Measurements from ENCODE around the gene NKAPL. TPM values are rescaled to one million over a fixed set of nuclear protein-coding genes. Genes with fewer than 3 reads are reported as not detected.
A peak's percentile ranks its signal among the peaks of the same experiment; 100 is the strongest.

Gene NKAPL
- total RNA-seq, 1 experiment from 2014 or later: not detected

DNA sequence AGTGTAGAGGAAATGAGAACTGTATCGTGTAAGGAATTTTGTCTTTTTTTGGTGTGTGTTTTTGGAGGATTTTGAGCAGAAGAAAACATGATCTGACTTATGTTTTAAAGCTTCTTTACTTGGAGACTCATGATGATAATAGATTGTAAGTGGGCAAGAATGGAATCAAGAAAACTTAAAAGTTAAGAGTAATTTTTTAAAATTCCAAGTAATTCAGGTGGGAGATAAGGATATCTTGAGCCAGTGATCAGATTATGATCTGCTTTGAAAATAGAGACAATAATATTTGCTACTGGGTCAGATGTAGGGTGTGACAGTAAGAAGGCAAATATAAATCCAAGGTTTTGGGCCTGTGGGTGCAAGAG, 8.6 kb downstream of the NKAPL start (continued):
- TF ChIP-seq, protein P1, sequence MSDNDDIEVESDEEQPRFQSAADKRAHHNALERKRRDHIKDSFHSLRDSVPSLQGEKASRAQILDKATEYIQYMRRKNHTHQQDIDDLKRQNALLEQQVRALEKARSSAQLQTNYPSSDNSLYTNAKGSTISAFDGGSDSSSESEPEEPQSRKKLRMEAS (IDR thresholded peaks at IDR 0.05): no peak
- no peak for TF ChIP-seq RAD21 (IDR thresholded peaks at IDR 0.05; ENCODE audit: low read depth)

DNA sequence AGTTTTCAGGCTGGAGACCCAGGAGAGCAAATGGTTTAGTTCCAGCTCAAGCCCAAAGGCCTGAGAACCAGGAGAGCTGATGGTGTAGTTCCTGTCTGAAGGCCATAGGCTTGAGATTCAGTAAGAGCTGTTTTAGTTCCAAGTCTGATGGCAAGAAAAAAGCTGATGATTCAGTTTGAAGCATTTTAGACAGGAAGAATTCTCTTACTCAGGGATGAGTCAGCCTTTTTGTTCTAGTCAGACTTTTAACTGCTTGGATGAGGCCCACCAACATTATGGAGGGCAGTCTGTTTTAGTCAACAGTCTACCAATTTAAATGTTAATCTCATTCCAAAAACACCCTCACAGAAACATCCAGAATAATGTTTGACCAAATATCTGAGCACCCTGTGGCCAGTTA, 10.4 kb downstream of the NKAPL start:
- peak overlapping the region; percentile 58 for H3K4me2 ChIP-seq (ENCODE audit: low read length)
- intact Hi-C loops (cut with micrococcal nuclease): loop anchor here (5.0 kb wide), 1 partner anchor 68 kb away; the partner anchor contains the start of gene ZSCAN31
- TF ChIP-seq YY1 (IDR thresholded peaks at IDR 0.05; ENCODE audit: extremely low read depth, insufficient replicate concordance, low read depth, low read length) (no peak), EZH2phosphoT487 (IDR thresholded peaks at IDR 0.05; ENCODE audit: borderline replicate concordance) (no peak), EGR1 (IDR thresholded peaks at IDR 0.05; ENCODE audit: low read depth) (no peak), CBX3 (IDR thresholded peaks at IDR 0.05; ENCODE audit: low read depth) (peak; percentile 89), SP1 (IDR thresholded peaks at IDR 0.05; ENCODE audit: low read depth) (peak; percentile 68; the same call in 1 of the 2 replicates), JUND (IDR thresholded peaks at IDR 0.05) (peak; percentile 79), ELF1 (IDR thresholded peaks at IDR 0.05; ENCODE audit: borderline replicate concordance, low read depth) (no peak), TCF7L2 (IDR thresholded peaks at IDR 0.05; ENCODE audit: borderline replicate concordance, extremely low read depth, insufficient read depth, insufficient read length) (no peak), POLR2A (IDR thresholded peaks at IDR 0.05; ENCODE audit: borderline replicate concordance, extremely low read depth, insufficient read depth, insufficient read length) (no peak), ZNF274 (IDR thresholded peaks at IDR 0.05; ENCODE audit: low read depth, low read length) (no peak), SIN3A (IDR thresholded peaks at IDR 0.05; ENCODE audit: low read depth) (no peak), SRF (IDR thresholded peaks at IDR 0.05; ENCODE audit: low read depth) (no peak)
- TF ChIP-seq, protein P1 (IDR thresholded peaks at IDR 0.05): peak; percentile 20; the same call in 1 of the 2 replicates
- TF ChIP-seq, protein P2, sequence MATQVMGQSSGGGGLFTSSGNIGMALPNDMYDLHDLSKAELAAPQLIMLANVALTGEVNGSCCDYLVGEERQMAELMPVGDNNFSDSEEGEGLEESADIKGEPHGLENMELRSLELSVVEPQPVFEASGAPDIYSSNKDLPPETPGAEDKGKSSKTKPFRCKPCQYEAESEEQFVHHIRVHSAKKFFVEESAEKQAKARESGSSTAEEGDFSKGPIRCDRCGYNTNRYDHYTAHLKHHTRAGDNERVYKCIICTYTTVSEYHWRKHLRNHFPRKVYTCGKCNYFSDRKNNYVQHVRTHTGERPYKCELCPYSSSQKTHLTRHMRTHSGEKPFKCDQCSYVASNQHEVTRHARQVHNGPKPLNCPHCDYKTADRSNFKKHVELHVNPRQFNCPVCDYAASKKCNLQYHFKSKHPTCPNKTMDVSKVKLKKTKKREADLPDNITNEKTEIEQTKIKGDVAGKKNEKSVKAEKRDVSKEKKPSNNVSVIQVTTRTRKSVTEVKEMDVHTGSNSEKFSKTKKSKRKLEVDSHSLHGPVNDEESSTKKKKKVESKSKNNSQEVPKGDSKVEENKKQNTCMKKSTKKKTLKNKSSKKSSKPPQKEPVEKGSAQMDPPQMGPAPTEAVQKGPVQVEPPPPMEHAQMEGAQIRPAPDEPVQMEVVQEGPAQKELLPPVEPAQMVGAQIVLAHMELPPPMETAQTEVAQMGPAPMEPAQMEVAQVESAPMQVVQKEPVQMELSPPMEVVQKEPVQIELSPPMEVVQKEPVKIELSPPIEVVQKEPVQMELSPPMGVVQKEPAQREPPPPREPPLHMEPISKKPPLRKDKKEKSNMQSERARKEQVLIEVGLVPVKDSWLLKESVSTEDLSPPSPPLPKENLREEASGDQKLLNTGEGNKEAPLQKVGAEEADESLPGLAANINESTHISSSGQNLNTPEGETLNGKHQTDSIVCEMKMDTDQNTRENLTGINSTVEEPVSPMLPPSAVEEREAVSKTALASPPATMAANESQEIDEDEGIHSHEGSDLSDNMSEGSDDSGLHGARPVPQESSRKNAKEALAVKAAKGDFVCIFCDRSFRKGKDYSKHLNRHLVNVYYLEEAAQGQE (IDR thresholded peaks at IDR 0.05; ENCODE audit: low read depth): no peak
- TF ChIP-seq, protein P3, sequence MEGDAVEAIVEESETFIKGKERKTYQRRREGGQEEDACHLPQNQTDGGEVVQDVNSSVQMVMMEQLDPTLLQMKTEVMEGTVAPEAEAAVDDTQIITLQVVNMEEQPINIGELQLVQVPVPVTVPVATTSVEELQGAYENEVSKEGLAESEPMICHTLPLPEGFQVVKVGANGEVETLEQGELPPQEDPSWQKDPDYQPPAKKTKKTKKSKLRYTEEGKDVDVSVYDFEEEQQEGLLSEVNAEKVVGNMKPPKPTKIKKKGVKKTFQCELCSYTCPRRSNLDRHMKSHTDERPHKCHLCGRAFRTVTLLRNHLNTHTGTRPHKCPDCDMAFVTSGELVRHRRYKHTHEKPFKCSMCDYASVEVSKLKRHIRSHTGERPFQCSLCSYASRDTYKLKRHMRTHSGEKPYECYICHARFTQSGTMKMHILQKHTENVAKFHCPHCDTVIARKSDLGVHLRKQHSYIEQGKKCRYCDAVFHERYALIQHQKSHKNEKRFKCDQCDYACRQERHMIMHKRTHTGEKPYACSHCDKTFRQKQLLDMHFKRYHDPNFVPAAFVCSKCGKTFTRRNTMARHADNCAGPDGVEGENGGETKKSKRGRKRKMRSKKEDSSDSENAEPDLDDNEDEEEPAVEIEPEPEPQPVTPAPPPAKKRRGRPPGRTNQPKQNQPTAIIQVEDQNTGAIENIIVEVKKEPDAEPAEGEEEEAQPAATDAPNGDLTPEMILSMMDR (IDR thresholded peaks at IDR 0.05 in 2 of 3, conservative IDR thresholded peaks at IDR 0.05 in 1 of 3; ENCODE audit: borderline replicate concordance in 1 of 3, insufficient read depth in 1 of 3, low read depth in 2 of 3, low read length in 2 of 3): no peak
- TF ChIP-seq, protein P4, sequence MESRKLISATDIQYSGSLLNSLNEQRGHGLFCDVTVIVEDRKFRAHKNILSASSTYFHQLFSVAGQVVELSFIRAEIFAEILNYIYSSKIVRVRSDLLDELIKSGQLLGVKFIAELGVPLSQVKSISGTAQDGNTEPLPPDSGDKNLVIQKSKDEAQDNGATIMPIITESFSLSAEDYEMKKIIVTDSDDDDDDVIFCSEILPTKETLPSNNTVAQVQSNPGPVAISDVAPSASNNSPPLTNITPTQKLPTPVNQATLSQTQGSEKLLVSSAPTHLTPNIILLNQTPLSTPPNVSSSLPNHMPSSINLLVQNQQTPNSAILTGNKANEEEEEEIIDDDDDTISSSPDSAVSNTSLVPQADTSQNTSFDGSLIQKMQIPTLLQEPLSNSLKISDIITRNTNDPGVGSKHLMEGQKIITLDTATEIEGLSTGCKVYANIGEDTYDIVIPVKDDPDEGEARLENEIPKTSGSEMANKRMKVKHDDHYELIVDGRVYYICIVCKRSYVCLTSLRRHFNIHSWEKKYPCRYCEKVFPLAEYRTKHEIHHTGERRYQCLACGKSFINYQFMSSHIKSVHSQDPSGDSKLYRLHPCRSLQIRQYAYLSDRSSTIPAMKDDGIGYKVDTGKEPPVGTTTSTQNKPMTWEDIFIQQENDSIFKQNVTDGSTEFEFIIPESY (IDR thresholded peaks at IDR 0.05; ENCODE audit: extremely low read depth, insufficient replicate concordance, low read length): no peak

More for the DNA sequence above, 10.4 kb downstream of the NKAPL start:
- BruUV-seq (replicated peaks): no TSS peak
- Histone ChIP-seq H3K79me2 (ENCODE audit: insufficient read depth, low read length) (peaks cover 18% of the 10 kb centered on the region), H2AFZ (ENCODE audit: low read depth, low read length, poor library complexity, severe bottlenecking) (no peak overlapping the region), H4K20me1 (ENCODE audit: insufficient read depth) (no peaks in the 10 kb centered on the region), H3K9ac (ENCODE audit: low read length) (0 out of 2 replicates have a peak overlapping the region, but pooled peaks have one; percentile 21), H3K4me1 (ENCODE audit: control insufficient read depth in 1 of 2, insufficient read depth in 2 of 2, low read length in 2 of 2) (peaks cover 11 to 39% of the 10 kb centered on the region in 2 experiments), H3K9me3 (ENCODE audit: control insufficient read depth in 1 of 2, insufficient read depth in 1 of 2, low read depth in 1 of 2, low read length in 2 of 2) (no peaks in the 10 kb centered on the region), H3K27ac (ENCODE audit: low read depth, low read length) (peak overlapping the region; percentile 82), H3K36me3 (ENCODE audit: control insufficient read depth in 1 of 2, insufficient read depth in 2 of 2, low read length in 2 of 2) (peaks cover 3 to 16% of the 10 kb centered on the region in 2 experiments; a peak in 1 of 4 replicates), H3K4me3 (replicated peaks in 1 of 2; ENCODE audit: low read depth in 1 of 2, low read length in 2 of 2) (peak overlapping the region in 1 of 2 experiments; percentile 6; a peak in 1 of 4 replicates), H3K27me3 (ENCODE audit: insufficient read depth, low read length) (no peaks in the 10 kb centered on the region), H3K9me2 (ENCODE audit: insufficient read depth) (no peaks in the 10 kb centered on the region)
- DNase-seq (ENCODE audit: low read depth, low spot score) (peak; percentile 64), ATAC-seq (peak; percentile 43)
- RAD21 ChIA-PET (ENCODE audit: low non-redundant PET in 1 of 2, low total read pairs in 2 of 2, uncharacterized antibody in 2 of 2, unreplicated experiment in 2 of 2): no interaction called here
- CTCF ChIA-PET: interaction anchor here (1.0 kb wide), 1 partner anchor 87 kb away, joined by 4 read pairs; no protein-coding TSS in a partner anchor
- POLR2A ChIA-PET: interaction anchor here (0.7 to 1.0 kb wide), 2 partner anchors 12 to 16 kb away, joined by 3 to 4 read pairs; partner anchors contain the start of gene PGBD1

All from HCT116 (cell line).